NCI-H2029 treated with DMSO at 0.1 percent for 48 hours (cell line): ENCODE data around the gene SCAF1.

Source experiments
- DNase-seq: peaks from one replicate; lab custom pipeline; 2025; lab: John Stamatoyannopoulos, UW

SCAF1 gene

DNA sequence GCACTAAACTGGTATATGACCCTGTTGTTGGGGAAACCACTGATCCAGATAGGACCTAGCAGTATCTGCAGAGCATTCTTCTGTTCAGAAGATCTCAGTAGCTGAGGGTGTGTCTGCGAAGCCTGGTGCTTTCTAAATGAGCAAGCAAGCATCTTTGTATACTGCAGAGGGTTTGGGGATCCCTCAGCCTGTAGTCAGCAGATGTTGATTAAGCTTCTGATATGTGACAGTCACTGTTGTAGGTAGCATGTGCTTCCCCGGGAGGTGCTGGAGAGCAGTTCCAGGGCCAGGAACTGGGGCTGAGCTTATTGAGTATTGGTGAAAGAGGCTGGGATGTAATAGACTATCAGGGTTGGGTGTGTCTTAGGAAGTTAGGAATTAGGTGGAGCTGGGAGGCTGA lies 1.5 kb downstream of the SCAF1 start:
- DNase-seq = no peak

DNA sequence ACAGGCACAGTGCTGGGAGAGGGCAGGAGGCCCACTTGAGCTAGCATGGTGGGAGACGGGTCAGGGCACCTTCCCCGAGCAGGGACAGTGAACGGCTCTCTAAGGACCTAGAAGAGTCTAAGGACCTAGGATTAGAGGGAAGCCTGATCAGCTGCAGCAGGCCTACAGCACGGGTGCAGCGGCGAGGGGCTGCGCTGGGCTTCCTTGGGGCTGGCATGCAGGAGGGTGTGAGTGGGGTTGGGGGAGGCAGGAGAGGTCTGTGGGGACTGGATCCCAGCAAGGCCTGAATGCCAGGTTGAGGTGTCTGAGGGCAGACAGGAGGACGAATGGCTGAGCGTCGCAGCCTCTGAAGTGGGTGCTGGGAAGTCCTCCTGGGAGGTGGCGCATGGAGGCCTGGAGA lies 3.6 kb downstream of the SCAF1 start:
- no peak for DNase-seq

DNA sequence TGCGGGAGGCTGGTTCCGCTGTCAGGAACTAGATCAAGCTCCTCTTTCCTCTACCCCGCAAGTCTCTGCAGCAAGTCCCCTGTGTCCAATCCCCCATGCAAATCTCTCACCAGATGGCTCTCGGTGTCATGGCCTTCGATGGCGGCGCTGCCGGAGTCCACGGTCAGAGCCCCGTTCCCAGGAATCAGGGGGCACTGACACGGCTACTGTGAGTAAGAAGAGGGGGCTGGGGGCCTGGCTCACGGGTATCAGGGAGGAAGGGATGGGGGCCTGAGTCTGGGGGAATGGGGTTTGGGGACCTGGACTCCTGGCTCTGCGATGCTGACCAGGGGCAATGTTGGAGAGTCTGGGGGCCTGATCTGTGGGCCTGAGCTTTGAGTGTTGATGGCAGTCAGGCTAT lies 4.0 kb downstream of the SCAF1 start:
- DNase-seq = no peak

DNA sequence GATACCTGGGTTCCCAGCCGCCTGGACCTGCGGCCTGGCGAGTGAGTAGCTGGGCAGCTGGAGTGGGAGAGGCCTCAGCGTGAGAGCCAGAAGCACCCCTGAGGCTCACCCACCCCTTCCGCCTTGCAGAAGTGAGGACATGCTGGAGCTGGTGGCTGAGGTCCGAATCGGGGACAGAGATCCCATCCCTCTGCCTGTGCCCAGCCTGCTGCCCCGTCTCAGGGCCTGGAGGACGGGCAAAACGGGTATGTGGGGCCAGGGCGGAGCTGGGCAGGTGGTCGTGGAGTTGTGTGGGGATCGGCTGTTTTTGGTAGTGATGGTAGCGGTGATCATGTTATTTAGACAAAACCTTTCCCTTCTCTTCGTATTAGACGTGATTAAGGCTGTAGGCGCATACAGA lies 4.6 kb downstream of the SCAF1 start:
- DNase-seq = no peak

DNA sequence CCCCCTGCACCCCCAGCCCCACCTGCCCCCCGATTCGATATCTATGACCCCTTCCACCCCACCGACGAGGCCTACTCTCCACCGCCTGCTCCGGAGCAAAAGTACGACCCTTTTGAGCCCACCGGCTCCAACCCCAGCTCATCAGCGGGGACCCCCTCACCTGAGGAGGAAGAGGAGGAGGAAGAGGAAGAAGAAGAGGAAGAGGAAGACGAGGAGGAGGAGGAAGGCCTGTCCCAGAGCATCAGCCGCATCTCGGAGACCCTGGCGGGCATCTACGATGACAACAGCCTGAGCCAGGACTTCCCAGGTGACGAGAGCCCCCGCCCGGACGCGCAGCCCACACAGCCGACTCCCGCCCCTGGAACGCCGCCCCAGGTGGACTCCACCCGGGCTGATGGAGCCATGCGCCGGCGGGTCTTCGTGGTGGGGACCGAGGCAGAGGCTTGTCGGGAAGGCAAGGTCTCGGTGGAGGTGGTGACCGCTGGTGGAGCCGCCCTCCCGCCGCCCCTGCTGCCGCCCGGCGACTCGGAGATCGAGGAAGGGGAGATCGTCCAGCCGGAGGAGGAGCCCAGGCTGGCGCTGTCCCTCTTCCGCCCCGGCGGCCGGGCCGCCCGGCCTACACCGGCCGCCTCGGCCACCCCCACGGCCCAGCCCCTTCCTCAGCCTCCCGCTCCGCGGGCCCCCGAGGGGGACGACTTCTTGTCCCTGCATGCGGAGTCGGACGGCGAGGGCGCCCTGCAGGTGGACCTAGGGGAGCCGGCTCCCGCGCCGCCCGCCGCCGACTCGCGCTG lies 9.2 kb downstream of the SCAF1 start:
- DNase-seq = no peak

DNA sequence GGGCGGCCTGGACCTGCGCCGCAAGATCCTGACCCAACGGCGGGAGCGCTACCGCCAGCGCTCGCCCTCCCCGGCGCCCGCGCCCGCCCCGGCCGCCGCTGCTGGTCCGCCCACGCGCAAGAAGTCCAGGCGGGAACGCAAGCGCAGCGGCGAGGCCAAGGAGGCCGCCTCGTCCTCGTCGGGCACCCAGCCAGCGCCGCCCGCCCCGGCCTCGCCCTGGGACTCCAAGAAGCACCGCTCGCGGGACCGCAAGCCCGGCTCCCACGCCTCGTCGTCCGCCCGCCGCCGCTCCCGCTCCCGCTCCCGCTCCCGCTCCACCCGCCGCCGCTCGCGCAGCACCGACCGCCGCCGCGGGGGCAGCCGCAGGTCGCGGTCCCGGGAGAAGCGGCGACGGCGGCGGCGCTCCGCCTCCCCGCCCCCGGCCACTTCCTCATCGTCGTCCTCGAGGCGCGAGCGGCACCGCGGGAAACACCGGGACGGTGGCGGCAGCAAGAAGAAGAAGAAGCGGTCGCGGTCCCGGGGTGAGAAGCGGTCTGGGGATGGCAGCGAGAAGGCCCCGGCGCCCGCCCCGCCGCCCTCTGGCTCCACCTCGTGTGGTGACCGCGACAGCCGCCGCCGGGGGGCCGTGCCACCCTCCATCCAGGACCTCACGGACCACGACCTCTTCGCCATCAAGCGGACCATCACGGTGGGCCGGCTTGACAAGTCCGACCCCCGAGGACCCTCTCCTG lies 10.0 kb downstream of the SCAF1 start:
- no peak for DNase-seq

DNA sequence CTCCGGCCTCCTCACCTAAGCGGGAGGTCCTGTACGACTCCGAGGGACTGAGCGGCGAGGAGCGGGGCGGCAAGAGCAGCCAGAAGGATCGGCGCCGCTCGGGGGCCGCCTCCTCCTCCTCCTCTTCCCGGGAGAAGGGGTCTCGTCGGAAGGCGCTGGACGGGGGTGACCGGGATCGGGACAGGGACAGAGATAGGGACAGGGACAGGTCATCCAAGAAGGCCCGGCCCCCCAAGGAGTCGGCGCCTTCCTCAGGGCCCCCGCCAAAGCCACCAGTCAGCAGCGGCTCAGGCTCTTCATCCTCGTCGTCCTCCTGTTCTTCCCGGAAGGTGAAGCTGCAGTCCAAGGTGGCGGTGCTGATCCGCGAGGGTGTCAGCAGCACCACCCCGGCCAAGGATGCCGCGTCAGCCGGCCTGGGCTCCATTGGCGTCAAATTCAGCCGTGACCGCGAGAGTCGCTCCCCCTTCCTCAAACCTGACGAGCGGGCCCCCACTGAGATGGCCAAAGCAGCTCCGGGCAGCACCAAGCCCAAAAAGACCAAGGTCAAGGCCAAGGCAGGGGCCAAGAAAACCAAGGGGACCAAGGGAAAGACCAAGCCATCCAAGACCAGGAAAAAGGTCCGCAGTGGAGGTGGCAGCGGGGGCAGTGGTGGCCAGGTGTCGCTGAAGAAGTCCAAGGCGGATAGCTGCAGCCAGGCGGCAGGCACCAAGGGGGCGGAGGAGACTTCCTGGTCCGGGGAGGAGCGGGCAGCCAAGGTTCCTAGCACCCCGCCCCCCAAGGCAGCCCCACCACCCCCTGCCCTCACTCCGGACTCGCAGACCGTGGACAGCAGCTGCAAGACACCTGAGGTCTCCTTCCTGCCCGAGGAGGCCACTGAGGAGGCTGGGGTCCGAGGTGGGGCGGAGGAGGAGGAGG lies 10.8 kb downstream of the SCAF1 start:
- DNase-seq = no peak

DNA sequence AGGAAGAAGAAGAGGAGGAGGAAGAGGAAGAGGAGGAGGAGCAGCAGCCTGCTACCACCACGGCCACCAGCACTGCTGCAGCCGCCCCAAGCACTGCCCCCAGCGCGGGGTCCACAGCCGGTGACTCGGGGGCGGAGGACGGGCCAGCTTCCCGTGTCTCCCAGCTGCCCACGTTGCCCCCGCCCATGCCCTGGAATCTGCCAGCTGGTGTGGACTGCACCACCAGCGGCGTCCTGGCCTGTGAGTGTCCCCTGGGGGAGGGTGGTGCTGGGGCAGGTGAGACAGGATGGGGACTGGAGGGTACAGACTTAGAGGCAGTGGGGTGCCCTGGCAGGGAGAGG lies 11.4 kb downstream of the SCAF1 start:
- DNase-seq = no peak

DNA sequence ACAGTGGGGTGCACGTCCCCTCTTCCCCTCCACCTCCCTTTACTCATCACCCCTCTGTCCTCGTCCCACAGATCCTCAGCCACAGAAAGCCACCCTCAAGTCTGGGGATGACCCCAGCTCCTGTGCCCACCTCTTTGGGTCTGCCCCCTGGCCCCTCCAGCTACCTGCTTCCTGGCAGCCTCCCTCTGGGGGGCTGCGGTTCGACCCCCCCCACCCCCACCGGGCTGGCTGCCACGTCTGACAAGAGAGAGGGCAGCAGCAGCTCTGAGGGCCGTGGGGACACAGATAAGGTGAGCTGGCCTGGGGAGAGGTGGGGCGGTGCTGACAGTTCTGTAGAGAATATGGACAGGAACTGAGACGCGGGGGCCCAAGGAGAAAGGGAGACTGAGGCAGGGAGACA lies 12.6 kb downstream of the SCAF1 start:
- no peak for DNase-seq

DNA sequence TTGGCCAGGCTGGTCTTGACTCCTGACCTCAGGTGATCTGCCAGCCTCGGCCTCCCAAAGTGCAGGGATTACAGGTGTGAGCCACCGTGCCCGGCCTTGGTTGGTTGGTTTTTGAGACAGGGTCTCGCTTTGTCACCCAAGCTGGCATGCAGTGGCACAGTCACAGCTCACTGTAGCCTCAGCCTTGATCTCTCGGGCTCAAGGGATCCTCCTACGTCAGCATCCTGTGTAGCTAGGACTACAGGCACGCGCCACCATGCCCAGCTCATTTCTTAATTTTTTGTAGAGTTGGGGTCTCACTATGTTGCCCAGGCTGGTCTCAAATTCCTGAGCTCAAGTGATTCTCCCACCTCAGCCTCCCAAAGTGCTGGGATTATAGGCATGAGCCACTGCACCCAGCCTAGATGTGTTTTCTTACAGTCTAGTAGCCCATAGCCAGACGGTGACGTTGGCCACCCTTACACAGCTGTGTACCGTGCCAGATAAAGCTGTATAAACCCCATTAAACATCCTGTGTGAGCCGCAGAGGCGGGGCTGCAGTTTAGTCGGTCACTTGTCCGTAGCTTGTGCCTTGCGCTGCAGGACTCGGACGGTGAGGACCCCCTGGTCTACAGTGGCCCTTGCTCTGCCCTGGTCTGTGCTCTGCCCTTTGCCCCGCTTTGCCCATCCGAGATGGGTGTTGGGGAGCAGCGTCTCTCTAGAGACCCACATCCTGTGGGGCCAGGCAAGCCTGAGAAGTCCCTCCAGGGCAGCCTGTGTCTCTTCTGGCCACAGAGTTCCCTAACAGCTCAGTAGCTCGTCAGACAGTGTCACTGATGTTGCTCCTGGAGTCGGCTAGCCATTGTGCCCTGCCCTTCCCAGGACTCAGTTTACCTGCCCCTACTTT lies 13.8 kb downstream of the SCAF1 start:
- DNase-seq = no peak

DNA sequence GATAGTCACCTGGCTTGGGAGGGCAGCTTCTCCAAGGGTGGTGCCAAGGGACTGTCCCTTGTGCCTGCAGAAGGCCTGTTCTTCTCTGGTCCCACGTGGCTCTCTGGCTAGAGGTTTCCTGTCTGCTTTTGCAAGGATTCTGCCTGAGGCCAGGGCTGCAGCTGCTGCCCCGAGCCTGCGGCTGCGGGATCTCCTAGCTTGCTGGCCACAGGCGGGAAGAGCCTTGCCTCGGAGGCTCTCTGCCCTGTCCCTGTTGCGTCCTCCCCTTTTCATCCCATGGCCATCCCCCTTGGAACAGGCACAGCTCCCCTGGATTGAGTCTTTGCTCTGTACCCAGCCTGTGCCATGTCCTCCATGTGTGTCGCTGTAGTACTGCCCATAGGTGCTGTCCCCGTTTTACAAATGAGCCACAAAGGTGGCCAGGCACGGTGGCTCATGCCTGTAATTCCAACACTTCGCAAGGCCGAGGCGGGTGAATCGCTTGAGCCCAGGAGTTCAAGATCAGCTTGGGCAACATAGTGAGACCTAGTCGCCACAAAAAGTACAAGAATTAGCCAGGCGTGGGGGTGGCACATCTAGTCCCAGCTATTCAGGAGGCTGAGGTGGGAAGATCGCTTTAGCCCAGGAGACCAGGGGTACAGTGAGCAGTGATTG lies 14.6 kb downstream of the SCAF1 start:
- DNase-seq = no peak

DNA sequence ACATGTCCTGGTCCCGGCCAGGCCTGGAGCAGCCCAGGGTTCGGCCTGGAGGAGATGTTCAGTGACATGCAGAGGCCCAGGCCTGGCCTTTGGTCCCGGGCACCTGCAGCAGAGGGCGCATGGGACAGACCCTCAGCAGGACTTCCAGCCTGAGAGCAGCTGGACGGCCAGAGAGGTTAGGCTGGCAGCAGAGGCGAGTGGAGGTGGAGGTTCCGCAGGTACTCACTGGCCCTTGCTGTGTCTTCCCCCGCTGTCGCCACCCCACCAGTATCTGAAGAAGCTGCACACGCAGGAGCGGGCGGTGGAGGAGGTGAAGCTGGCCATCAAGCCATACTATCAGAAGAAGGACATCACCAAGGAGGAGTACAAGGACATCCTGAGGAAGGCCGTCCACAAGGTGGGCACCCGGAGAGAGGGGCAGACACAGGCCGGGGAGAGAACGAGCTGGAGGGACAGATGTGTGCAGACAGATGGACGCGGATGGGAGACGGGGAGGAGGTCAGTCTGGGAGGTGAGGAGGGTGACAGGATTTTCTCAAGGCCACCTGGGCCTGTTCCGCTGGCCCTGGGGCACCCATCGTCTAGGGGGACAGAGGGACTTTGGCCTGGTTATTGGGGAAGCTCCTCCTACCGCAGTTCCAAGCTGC lies 15.6 kb downstream of the SCAF1 start:
- no peak for DNase-seq

DNA sequence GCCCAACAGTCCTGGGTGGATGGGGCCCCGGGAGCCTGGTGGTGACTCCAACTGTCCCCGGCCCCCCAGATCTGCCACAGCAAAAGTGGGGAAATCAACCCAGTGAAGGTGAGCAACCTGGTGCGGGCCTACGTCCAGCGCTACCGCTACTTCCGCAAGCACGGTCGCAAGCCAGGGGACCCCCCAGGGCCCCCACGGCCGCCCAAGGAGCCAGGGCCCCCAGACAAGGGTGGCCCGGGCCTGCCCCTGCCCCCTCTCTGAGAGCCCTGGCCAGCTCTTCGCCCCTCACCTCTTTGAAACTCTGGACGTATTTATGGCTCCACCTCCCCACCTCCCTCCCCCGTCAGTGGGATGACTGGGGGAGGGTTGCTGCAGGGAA lies 16.1 kb downstream of the SCAF1 start:
- no peak for DNase-seq

DNA sequence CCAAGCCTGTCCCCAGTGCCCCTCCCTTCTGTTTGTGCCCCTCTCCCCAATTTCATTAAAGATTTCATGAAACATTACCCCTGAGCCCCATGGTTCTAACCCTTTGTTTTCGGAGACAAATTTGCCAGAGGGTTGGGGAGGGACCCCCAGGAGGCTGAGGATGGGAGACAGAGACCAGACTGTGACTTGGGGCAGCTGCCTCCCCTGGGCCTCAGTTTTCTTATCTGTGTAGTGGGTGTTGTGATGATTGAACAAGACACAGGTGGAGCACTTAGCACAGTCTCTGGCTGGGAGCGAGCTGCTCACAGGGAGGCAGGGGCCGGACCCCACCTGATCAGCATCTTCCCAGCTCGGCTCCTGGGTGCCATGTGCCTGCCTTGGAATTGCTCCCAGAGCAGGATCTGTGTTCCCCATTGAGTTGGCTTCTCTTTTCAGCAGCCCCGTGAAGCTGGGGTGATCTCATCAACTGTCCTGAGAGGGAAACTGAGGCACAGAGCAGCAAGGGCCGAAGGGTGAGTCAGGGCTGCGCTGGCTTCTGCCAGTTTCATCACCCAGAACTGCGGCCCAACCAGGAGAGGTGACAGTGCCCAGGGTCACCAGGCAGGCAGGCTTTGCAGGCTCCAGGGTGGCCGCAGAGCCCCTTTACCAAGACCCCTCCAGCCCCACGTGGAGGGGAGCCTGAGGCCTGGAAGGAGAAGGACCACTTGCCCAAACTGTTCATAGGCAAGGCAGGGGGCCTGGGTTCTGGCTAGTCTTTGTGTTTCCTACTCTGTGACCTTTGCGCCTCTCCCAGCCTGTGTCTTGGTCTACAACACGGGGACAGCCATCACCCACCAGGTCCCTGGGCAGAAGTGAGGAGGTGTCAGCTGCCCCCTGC lies 16.8 kb downstream of the SCAF1 start:
- no peak for DNase-seq

DNA sequence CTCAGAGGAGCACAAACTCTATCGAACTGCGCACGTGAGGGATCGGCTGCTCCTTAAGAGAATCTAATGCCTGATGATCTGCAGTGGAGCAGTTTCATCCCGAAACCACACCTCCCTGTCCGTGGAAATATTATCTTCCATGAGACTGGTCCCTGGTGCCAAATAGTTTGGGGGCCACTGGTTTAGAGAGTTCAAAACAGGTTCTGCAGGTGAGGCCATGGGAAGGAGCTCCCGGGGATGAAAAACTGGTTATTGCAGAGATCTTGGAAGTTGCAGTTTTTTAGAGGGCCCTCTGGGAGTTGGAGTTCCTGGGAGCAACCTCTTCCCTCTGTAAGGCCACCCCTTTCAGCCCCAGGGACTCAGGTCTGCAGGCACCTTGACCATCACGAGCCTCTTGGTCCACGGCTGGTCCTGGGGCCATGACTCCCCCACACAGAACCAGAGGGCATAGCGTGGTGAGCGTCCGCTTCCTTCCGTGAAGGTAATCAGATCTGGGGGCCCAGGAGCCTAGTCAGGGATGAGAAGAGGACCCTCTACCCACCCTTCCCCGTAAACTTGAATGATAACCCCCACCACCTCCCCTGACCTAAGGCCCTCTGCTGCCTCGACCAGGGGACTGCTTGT lies 18.4 kb downstream of the SCAF1 start:
- DNase-seq = no peak

DNA sequence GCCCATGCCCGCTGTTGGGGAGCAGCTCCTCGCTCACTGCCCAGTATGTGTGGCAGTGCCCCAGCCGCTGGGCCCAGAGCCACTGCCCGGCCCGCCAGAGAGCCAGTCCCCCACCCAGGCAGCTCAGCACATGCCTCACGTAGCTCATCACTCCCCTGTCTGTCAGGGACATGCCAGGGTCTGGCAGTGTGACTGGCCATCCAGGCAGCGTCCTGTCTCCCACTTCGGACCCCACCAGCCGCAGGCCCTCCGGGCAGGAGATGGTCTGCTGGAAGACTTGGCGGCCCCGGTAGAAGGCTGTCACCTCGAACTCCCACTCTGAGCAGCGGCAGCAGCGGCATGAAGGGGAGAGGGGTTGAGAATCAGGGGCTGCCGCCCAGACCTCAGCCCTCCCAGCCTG lies 20.0 kb downstream of the SCAF1 start:
- no peak for DNase-seq

DNA sequence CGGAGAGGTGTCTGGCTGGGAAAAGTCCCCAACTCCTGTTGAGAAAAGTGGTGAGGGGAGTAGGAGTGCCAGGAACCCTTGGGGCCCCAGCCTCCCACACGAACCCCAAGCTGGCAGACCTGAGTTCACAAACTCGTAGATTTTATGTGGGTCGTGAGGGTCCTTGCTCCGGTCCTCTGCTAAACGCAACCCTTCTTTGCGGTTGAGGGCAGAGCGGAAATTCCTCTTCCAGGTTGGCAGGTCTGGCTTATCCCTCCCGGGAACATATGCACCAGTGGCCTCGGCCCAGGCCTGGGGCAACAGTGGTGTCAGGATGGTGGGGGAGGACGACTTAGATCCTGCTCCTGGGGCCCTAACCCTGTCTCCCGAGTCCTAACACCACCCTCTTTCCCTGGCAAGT lies 21.2 kb downstream of the SCAF1 start:
- DNase-seq = no peak

DNA sequence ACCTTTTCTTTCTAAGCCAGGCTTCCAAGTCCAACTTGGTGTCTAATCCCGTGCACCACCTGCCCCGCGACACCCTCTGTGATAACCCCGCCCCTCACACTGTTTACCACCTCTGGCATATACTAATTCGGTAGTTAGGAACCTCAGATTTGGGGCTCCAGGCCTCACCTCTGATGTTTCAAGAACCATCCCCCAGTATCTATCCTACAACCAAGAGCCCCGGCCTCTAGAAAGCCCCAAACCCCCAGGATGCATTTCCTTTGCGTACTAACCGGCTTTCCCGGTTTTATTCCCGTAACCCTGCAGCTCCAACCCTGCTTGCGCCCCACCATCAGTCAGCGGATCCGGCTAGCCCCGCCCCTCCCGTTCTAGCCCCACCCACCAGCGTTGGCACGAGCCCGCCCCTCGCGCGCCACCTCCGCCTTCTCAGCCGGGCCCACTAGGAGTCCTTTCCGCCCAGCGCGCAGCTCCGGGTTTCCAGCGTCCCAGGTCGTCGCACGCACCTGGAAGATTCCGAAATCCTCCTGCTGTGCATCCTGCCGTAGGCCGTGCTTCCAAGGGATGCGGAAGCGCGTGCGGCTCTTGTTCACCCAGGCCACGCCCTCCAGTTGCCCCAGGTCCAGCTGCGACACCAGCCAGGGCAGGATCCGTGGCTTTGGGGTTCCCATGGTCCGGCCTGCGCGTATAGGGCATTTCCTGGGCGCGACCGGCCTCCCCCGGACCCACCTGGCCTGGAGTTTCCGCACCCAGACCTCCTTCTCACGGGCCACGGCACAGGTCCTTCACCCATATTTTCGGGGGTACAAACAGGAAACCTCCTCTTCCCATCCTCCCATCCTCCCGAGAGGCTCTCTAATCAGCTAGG lies 22.4 kb downstream of the SCAF1 start:
- DNase-seq = peak; percentile 72

DNA sequence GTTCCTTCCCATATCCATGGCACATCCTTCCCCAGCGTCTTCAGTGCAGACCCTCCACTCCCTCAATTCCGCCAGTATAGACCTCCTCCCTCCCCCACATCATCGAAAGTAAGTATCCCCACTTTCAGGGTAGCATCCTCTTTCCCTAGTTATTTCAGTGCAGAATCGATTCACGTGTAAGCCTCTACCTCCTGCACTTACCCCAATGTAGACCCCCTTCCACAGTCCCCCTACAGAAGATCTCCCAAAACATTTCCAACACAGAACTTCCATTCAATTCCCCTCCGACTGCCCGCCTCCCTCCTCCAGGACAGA lies 23.0 kb downstream of the SCAF1 start:
- no peak for DNase-seq
